Left lung (tissue), 10 donors: ENCODE results near the gene PPP6C. TPM values are rescaled to one million over a fixed set of nuclear protein-coding genes. Genes with fewer than 3 reads are reported as not detected.
A peak's percentile ranks its signal among the peaks of the same experiment; 100 is the strongest.

ENCODE experiments used
- ATAC-seq: fragments of 200-7000 bp; cut with Tn5 transposase; one replicate; pipeline ENCODE4 v1.9.1; 2020; ENCODE audit warnings: moderate library complexity
- DNase-seq, 4 donors: peaks; one replicate each; pipeline ENCODE4 v3.0.0-alpha.2; 2013 to 2020
- H3K27ac ChIP-seq, 2 donors: fragments of 200-600 bp; sonication (generic) in 1 of 2; one replicate each; pipeline versions ENCODE4 v1.5.0 to v1.8.0; 2020 to 2021
- H3K27me3 ChIP-seq, 2 donors: fragments of 200-600 bp; sonication (generic) in 1 of 2; one replicate each; pipeline versions ENCODE4 v1.5.0 to v1.8.0; 2020 to 2021
- H3K36me3 ChIP-seq, 2 donors: fragments of 200-600 bp; sonication (generic) in 1 of 2; one replicate each; pipeline versions ENCODE4 v1.5.0 to v1.8.0; 2020 to 2021
- H3K4me1 ChIP-seq, 2 donors: fragments of 200-600 bp; one replicate each; pipeline ENCODE4 v1.8.0; 2021
- H3K4me3 ChIP-seq, 2 donors: fragments of 200-600 bp; sonication (generic) in 1 of 2; one replicate each; pipeline versions ENCODE4 v1.5.0 to v1.8.0; 2020 to 2021; ENCODE audit warnings: mild to moderate bottlenecking in 1 of 2
- H3K9me3 ChIP-seq, 2 donors: fragments of 200-600 bp; sonication (generic) in 1 of 2; one replicate each; pipeline versions ENCODE4 v1.5.0 to v1.8.0; 2020 to 2021
- intact Hi-C, 2 donors: fragments of 100-400 bp; cut with DNase I; formaldehyde crosslinking; loops; one replicate each; pipeline versions ENCODE4 v1.11.2 to v1.14.2; 2022
- polyA plus RNA-seq, 6 donors: library from polyadenylated mRNA; unstranded; fragments of 120-200 nt; gene quantifications; one replicate each; pipeline ENCODE4 v1.2.1, GENCODE V29; 2013; ENCODE audit not compliant: insufficient read length in 6 of 6
- total RNA-seq, 2 donors: library from RNA; stranded (reverse); fragmentation: NEBNext Ultra II Directional; extraction: Animal tissue kit (Norgen Biotek cat#: 25700); gene quantifications; one replicate each; pipeline ENCODE4 v1.2.1, GENCODE V29; 2021
- TF ChIP-seq, protein P1 (sequence below), 2 donors: fragments of 200-600 bp; sonication (generic) in 1 of 2; IDR thresholded peaks; one replicate each; pipeline versions ENCODE4 v1.5.0 to v1.8.0; 2021; ENCODE audit warnings: antibody characterized with exemption in 2 of 2
- donor health status: DM: no; HTN: yes; CAD: no.
- donor health status: DM: no; HTN: no; CAD: no.

PPP6C gene
- total and polyA plus RNA-seq, 8 donors: 39.9 to 50.5 (median 45.9) TPM

DNA sequence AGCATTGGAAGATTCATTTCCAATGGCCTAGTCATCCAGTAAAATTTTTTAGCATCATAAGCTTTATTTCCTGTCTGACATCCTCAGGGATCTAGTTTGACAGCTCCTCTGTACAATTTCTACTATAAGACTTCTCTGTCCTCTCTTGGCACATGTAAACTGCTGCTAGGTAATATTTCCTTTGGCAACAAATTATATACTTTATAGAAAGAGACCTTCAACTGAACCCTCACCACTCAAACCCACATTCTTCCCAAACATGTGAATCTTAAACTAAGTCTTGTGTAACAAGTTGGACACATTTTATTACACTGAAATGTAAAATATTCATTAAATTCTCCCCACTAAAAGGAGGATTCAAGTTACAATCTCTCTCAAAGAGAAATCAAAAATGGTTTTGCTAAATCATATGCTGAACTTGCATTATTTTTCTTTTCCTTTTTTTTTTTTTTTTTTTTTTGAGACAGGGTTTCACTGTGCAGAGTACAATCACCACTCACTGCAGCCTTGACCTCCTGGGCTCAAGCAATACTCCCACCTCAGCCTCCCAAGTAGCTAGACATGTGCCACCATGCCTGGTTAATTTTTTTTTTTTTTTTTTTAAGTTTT lies 83.2 kb downstream of the PPP6C start:
- TF ChIP-seq, protein P1, sequence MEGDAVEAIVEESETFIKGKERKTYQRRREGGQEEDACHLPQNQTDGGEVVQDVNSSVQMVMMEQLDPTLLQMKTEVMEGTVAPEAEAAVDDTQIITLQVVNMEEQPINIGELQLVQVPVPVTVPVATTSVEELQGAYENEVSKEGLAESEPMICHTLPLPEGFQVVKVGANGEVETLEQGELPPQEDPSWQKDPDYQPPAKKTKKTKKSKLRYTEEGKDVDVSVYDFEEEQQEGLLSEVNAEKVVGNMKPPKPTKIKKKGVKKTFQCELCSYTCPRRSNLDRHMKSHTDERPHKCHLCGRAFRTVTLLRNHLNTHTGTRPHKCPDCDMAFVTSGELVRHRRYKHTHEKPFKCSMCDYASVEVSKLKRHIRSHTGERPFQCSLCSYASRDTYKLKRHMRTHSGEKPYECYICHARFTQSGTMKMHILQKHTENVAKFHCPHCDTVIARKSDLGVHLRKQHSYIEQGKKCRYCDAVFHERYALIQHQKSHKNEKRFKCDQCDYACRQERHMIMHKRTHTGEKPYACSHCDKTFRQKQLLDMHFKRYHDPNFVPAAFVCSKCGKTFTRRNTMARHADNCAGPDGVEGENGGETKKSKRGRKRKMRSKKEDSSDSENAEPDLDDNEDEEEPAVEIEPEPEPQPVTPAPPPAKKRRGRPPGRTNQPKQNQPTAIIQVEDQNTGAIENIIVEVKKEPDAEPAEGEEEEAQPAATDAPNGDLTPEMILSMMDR (IDR thresholded peaks at IDR 0.05): no peak
- ATAC-seq (no peak), DNase-seq (no peak)
- Histone ChIP-seq H3K27me3 (no peaks in the 10 kb centered on the region), H3K9me3 (peaks cover 0 to under 1% of the 10 kb centered on the region in 2 donors), H3K36me3 (no peaks in the 10 kb centered on the region), H3K4me3 (no peak overlapping the region), H3K27ac (no peak overlapping the region), H3K4me1 (no peaks in the 10 kb centered on the region)
- intact Hi-C loops: no loop called here

- Histone ChIP-seq H3K27me3 (no peaks in the 10 kb centered on the region), H3K4me3 (no peak overlapping the region), H3K27ac (no peak overlapping the region), H3K4me1 (peaks cover 0 to 4% of the 10 kb centered on the region in 2 donors), H3K9me3 (no peaks in the 10 kb centered on the region), H3K36me3 (no peaks in the 10 kb centered on the region)
- DNase-seq (no peak), ATAC-seq (no peak)
- TF ChIP-seq, protein P1 (IDR thresholded peaks at IDR 0.05): no peak
- intact Hi-C loops: no loop called here
Measured at GRCh38 chr9:125103770-125104460, 85.7 kb downstream of the PPP6C start.

GRCh38 chr9:125103021-125103420 lies 86.6 kb downstream of the PPP6C start:
- Histone ChIP-seq H3K9me3 (no peaks in the 10 kb centered on the region), H3K4me1 (peaks cover 0 to 4% of the 10 kb centered on the region in 2 donors), H3K27ac (no peak overlapping the region), H3K27me3 (no peaks in the 10 kb centered on the region), H3K36me3 (no peaks in the 10 kb centered on the region), H3K4me3 (no peak overlapping the region)
- peak; percentile 38 for ATAC-seq
- intact Hi-C loops: no loop called here
- no peak for DNase-seq
- TF ChIP-seq, protein P1 (IDR thresholded peaks at IDR 0.05): no peak

- Histone ChIP-seq H3K36me3 (no peaks in the 10 kb centered on the region), H3K27ac (no peak overlapping the region), H3K9me3 (peaks cover 0 to 3% of the 10 kb centered on the region in 2 donors), H3K4me1 (peaks cover 0 to 4% of the 10 kb centered on the region in 2 donors), H3K4me3 (no peak overlapping the region), H3K27me3 (no peaks in the 10 kb centered on the region)
- ATAC-seq: no peak
- no peak for DNase-seq
- TF ChIP-seq, protein P1 (IDR thresholded peaks at IDR 0.05): no peak
- intact Hi-C loops: no loop called here
Measured at GRCh38 chr9:125100822-125101221, 88.8 kb downstream of the PPP6C start.

- TF ChIP-seq, protein P1 (IDR thresholded peaks at IDR 0.05): no peak
- H3K9me3 ChIP-seq: peaks cover 0 to 3% of the 10 kb centered on the region in 2 donors
- no peak overlapping the region for H3K4me3 ChIP-seq
- H3K36me3 ChIP-seq: no peaks in the 10 kb centered on the region
- peak in 1 of 4 donors; percentile 43 for DNase-seq
- H3K27me3 ChIP-seq: no peaks in the 10 kb centered on the region
- peak; percentile 72 for ATAC-seq
- H3K4me1 ChIP-seq: peaks cover 0 to 4% of the 10 kb centered on the region in 2 donors
- H3K27ac ChIP-seq: peak overlapping the region in 1 of 2 donors; percentile 42
- intact Hi-C loops: no loop called here
Measured at GRCh38 chr9:125099816-125100215, 89.8 kb downstream of the PPP6C start.
